ENCODE measurements around the gene MOK.
A peak's percentile ranks its signal among the peaks of the same experiment; 100 is the strongest.

MOK gene

GRCh38 chr14:102318781-102319276 lies 13.9 kb upstream of the MOK start:
- DNase-seq (ENCODE audit: low spot score), result no peak
- no peak for TF ChIP-seq CTCF (IDR thresholded peaks at IDR 0.05; ENCODE audit: borderline replicate concordance, control extremely low read depth, extremely low read depth, insufficient read depth, missing control alignments)
- in situ Hi-C loops (cut with MboI; ENCODE audit: low sequenced_read_pairs, unreplicated experiment), result loop anchor here (5.0 to 10.0 kb wide), 2 partner anchors 264 to 357 kb away; partner anchors contain the start of gene DYNC1H1

GRCh38 chr14:102317564-102318248 lies 12.7 kb upstream of the MOK start:
- in situ Hi-C loops (cut with MboI; ENCODE audit: low sequenced_read_pairs, unreplicated experiment), result loop anchor here (5.0 to 10.0 kb wide), 2 partner anchors 263 to 355 kb away; partner anchors contain the start of gene DYNC1H1
- TF ChIP-seq CTCF (IDR thresholded peaks at IDR 0.05; ENCODE audit: borderline replicate concordance, control extremely low read depth, extremely low read depth, insufficient read depth, missing control alignments), result peak; percentile 15
- peak; percentile 17 for DNase-seq (ENCODE audit: low spot score)

- peak; percentile 97 for TF ChIP-seq CTCF (IDR thresholded peaks at IDR 0.05; ENCODE audit: borderline replicate concordance, control extremely low read depth, extremely low read depth, insufficient read depth, missing control alignments)
- in situ Hi-C loops (cut with MboI; ENCODE audit: low sequenced_read_pairs, unreplicated experiment), result loop anchor here (5.0 to 10.0 kb wide), 2 partner anchors 262 to 355 kb away; partner anchors contain the start of gene DYNC1H1
- DNase-seq (ENCODE audit: low spot score), result peak; percentile 93
These were observed 12.0 kb upstream of the MOK start for GRCh38 chr14:102316743-102317563.

GRCh38 chr14:102316338-102316742 lies 11.4 kb upstream of the MOK start:
- no peak for TF ChIP-seq CTCF (IDR thresholded peaks at IDR 0.05; ENCODE audit: borderline replicate concordance, control extremely low read depth, extremely low read depth, insufficient read depth, missing control alignments)
- no peak for DNase-seq (ENCODE audit: low spot score)
- in situ Hi-C loops (cut with MboI; ENCODE audit: low sequenced_read_pairs, unreplicated experiment), result loop anchor here (5.0 to 10.0 kb wide), 2 partner anchors 262 to 354 kb away; partner anchors contain the start of gene DYNC1H1

GRCh38 chr14:102315121-102315520 lies 10.2 kb upstream of the MOK start:
- in situ Hi-C loops (cut with MboI; ENCODE audit: low sequenced_read_pairs, unreplicated experiment), result loop anchor here (5.0 to 10.0 kb wide), 2 partner anchors 260 to 353 kb away; partner anchors contain the start of gene DYNC1H1
- DNase-seq (ENCODE audit: low spot score), result no peak
- no peak for TF ChIP-seq CTCF (IDR thresholded peaks at IDR 0.05; ENCODE audit: borderline replicate concordance, control extremely low read depth, extremely low read depth, insufficient read depth, missing control alignments)

Data from GM13976 (cell line).